A549 (cell line): ENCODE data around the gene STAB2. TPM values are rescaled to one million over a fixed set of nuclear protein-coding genes. Genes with fewer than 3 reads are reported as not detected.

Source experiments
- ATAC-seq, 2 experiments: fragments of 200-7000 bp in 1 of 2; fragments of >200 bp in 1 of 2; cut with Nextera tagmentation in 1 of 2; cut with Tn5 transposase in 1 of 2; 3 replicates each; pipeline versions ENCODE4 v1.8.0 to v1.9.1; 2018 to 2020; ENCODE audit warnings: mild to moderate bottlenecking in 1 of 2, moderate library complexity in 1 of 2
- CTCF ChIA-PET: fragments of 300-600 bp; sonication (Branson Sonifier 250); formaldehyde crosslinking; extraction: SDS; loops from one replicate; lab custom pipeline; 2021; ENCODE audit warnings: antibody characterized with exemption, inconsistent platforms; lab: Yijun Ruan, JAX
- POLR2A ChIA-PET: fragments of 350-600 bp; formaldehyde crosslinking; extraction: SDS; loops from one replicate; lab custom pipeline; 2021; ENCODE audit warnings: antibody characterized with exemption, inconsistent platforms; lab: Yijun Ruan, JAX
- DNase-seq, 2 experiments: peaks; one replicate each; pipeline versions ENCODE4 v3.0.0 to v3.0.0-alpha.2; 2011 to 2016; ENCODE audit warnings: low read depth in 1 of 2, low spot score in 1 of 2
- FAIRE-seq: peaks from 2 replicates; lab custom pipeline; 2011; peaks lifted over from hg19 to GRCh38; lab: Jason Lieb, UNC
- H3K27ac ChIP-seq, 2 experiments: fragments of >200 bp; sonication (Bioruptor Twin); formaldehyde crosslinking; 3 replicates each; pipeline ENCODE4 v1.5.1; 2016 to 2017
- H3K4me1 ChIP-seq: fragments of >200 bp; sonication (Bioruptor Twin); formaldehyde crosslinking; 3 replicates; pipeline ENCODE4 v1.6.1; 2016
- H3K4me2 ChIP-seq: fragments of >200 bp; sonication (Bioruptor Twin); formaldehyde crosslinking; 3 replicates; pipeline ENCODE4 v1.6.1; 2016
- H3K4me3 ChIP-seq: fragments of >200 bp; sonication (Bioruptor Twin); formaldehyde crosslinking; 3 replicates; pipeline ENCODE4 v1.5.1; 2016
- H3K9me3 ChIP-seq: fragments of >200 bp; sonication (Bioruptor Twin); formaldehyde crosslinking; 3 replicates; pipeline ENCODE4 v1.6.1; 2016
- CBX2 ChIP-seq: fragments of 200-600 bp; sonication (generic); IDR thresholded peaks from 2 replicates; pipeline ENCODE4 v1.6.1; 2016; ENCODE audit warnings: low read depth, mild to moderate bottlenecking, borderline replicate concordance
- CHD2 ChIP-seq: fragments of 150-350 bp; IDR thresholded peaks from 2 replicates; pipeline ENCODE4 v1.6.1; 2014; ENCODE audit warnings: low read length; ENCODE audit not compliant: partially characterized antibody
- EHF ChIP-seq: fragments of 250-450 bp; sonication (Bioruptor Pico); IDR thresholded peaks from 2 replicates; pipeline ENCODE4 v1.5.0; 2020; ENCODE audit warnings: mild to moderate bottlenecking
- EP300 ChIP-seq, 2 experiments: fragments of >200 bp; sonication (Bioruptor Twin); formaldehyde crosslinking; IDR thresholded peaks; 2 replicates in 1 of 2; 3 replicates in 1 of 2; pipeline ENCODE4 v1.6.1; 2016 to 2017
- NR3C1 ChIP-seq: fragments of >200 bp; sonication (Bioruptor Twin); formaldehyde crosslinking; IDR thresholded peaks from 3 replicates; pipeline ENCODE4 v1.6.1; 2017
- POLR2AphosphoS2 ChIP-seq: conservative IDR thresholded peaks from 2 replicates; pipeline ENCODE4 v1.6.1; 2012; ENCODE audit warnings: low read length, improper control_type of control experiment, inconsistent platforms
- RAD21 ChIP-seq, 2 experiments: fragments of >200 bp in 1 of 2; sonication (Bioruptor Twin) in 1 of 2; formaldehyde crosslinking in 1 of 2; IDR thresholded peaks in 1 of 2; conservative IDR thresholded peaks in 1 of 2; 2 replicates in 1 of 2; 3 replicates in 1 of 2; pipeline ENCODE4 v1.6.1; 2012 to 2018; ENCODE audit warnings: inconsistent platforms in 1 of 2
- RARB ChIP-seq: fragments of 250-450 bp; sonication (Bioruptor Pico); IDR thresholded peaks from 2 replicates; pipeline ENCODE4 v1.8.0; 2021; ENCODE audit warnings: mild to moderate bottlenecking, moderate library complexity
- RFX5 ChIP-seq: fragments of 450-650 bp; IDR thresholded peaks from 2 replicates; pipeline ENCODE4 v1.7.1; 2014; ENCODE audit warnings: antibody characterized with exemption, mild to moderate bottlenecking, moderate library complexity
- ZC3H11A ChIP-seq: fragments of 450-650 bp; IDR thresholded peaks from 2 replicates; pipeline ENCODE4 v1.6.1; 2014; ENCODE audit warnings: antibody characterized with exemption, mild to moderate bottlenecking
- ZNF302 ChIP-seq: fragments of 250-450 bp; sonication (Bioruptor Pico); IDR thresholded peaks from 2 replicates; pipeline ENCODE4 v1.9.0; 2021; ENCODE audit warnings: inconsistent platforms, mild to moderate bottlenecking, moderate library complexity
- ZSCAN20 ChIP-seq: fragments of 250-450 bp; sonication (Bioruptor Pico); IDR thresholded peaks from 2 replicates; pipeline ENCODE4 v1.8.0; 2022; ENCODE audit warnings: mild to moderate bottlenecking, moderate library complexity
- WGBS: methylation state at CpG from one replicate; pipeline ENCODE4 v1.1.6; 2017; ENCODE audit errors: missing lambda C conversion rate; 5-methylcytosine and 5-hydroxymethylcytosine counted together
- polyA plus RNA-seq, 4 experiments: library from polyadenylated mRNA; depleted of rRNA in 3 of 4; stranded (reverse); fragments of >200 nt; fragmentation: RNase III in 1 of 4; extraction: RNeasy Plus Mini Kit Qiagen cat#74134 plus additional on column Dnase treatment in 1 of 4; gene quantifications; 2 replicates in 3 of 4; 3 replicates in 1 of 4; pipeline ENCODE4 v1.2.3, GENCODE V29; 2011 to 2017
- TF ChIP-seq, protein P1 (sequence below): IDR thresholded peaks from 2 replicates; pipeline ENCODE4 v1.6.1; 2012
- TF ChIP-seq, protein P2 (sequence below): fragments of >200 bp; sonication (Bioruptor Twin); formaldehyde crosslinking; IDR thresholded peaks from 3 replicates; pipeline ENCODE4 v1.6.1; 2016

Gene STAB2
- polyA plus RNA-seq, 2 of the 4 experiments (the other 2 are of a cell fraction): not detected

DNA sequence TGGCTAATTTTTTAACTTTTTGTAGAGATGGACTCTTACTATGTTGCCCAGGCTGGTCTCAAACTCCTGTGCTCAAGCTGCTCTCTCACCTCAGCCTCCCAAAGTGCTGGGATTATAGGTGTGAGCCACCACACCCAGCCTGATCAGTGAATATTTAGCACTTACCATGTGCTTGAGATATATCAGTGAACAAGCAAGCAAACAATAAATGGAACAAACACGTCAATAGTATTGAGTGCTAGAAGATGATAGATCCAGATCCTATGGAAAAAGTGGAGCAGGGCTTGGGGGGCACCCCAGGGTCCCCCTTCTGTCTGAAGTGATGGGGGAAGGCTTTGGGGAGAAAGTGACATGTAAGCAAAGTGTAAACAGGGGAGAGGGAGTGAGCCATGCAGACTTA, 170.2 kb downstream of the STAB2 start:
- Histone ChIP-seq H3K9me3 (no peaks in the 10 kb centered on the region), H3K27ac (no peak overlapping the region), H3K4me3 (no peak overlapping the region), H3K4me2 (no peak overlapping the region), H3K4me1 (no peaks in the 10 kb centered on the region)
- CTCF ChIA-PET: no interaction called here
- no peak for TF ChIP-seq ZSCAN20 (CRISPR knock-in tag)
- FAIRE-seq: no peak
- WGBS: 89% methylated on average over 1 of the region's 1 CpG
- ATAC-seq: no peak
- POLR2A ChIA-PET: no interaction called here
- no peak for DNase-seq

DNA sequence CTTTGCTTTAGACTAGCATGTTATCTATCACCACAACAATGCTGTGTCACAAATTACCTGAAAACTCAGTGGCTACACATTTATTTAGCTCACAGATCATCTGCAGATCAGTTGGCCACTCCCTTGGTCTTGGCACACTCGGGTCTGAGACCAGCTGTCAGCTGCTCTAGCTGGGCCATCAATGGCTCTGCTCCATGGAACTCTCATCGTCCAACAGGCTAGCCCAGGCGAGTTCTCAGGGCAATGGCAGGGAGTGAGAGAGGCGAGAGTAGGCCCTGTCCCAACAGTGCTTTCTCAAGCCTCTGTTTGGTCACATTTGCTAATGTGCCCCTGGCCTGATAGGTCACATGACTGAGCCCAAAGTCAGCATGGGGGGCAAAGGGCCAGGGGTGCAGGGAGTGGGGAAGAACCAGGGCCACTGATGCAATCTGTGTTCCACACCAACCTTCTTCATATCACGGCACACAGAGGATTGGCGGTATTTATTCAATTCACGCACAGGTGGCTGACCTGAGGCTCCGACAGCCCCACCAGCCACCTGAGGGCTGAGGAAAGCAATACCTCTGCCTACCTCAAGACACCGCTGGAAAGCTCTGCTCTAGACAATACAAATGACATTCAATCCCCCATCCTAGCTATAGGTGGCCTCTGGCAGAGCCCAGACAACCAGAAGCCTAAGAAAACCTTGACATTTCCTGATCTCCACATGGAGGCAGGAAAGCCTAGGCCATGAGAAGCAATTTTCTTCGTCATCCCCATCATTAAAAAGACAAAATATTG, 171.4 kb downstream of the STAB2 start:
- WGBS: 90% methylated on average over 10 of the region's 10 CpGs
- FAIRE-seq (no peak), ATAC-seq (peak in 1 of 2 experiments; percentile 38; a peak in 2 of 6 replicates), DNase-seq (no peak)
- Histone ChIP-seq H3K9me3 (no peaks in the 10 kb centered on the region), H3K4me1 (no peaks in the 10 kb centered on the region), H3K27ac (0 out of 6 replicates have a peak overlapping the region, but pooled peaks of 1 of the 2 experiments have one; percentile 25), H3K4me3 (no peak overlapping the region), H3K4me2 (no peak overlapping the region)
- ChIA-PET POLR2A (no interaction called here), CTCF (interaction anchor here (0.9 to 1.5 kb wide), 3 partner anchors 112 to 351 kb away, joined by 3 to 5 read pairs (median 3); no protein-coding TSS in a partner anchor)
- TF ChIP-seq, protein P1, sequence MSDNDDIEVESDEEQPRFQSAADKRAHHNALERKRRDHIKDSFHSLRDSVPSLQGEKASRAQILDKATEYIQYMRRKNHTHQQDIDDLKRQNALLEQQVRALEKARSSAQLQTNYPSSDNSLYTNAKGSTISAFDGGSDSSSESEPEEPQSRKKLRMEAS: no peak
- TF ChIP-seq RAD21 (conservative IDR thresholded peaks at IDR 0.05 in 1 of 2, IDR thresholded peaks at IDR 0.05 in 1 of 2): 0 out of 5 replicates have a peak, but pooled peaks of 1 of the 2 experiments have one; percentile 7

DNA sequence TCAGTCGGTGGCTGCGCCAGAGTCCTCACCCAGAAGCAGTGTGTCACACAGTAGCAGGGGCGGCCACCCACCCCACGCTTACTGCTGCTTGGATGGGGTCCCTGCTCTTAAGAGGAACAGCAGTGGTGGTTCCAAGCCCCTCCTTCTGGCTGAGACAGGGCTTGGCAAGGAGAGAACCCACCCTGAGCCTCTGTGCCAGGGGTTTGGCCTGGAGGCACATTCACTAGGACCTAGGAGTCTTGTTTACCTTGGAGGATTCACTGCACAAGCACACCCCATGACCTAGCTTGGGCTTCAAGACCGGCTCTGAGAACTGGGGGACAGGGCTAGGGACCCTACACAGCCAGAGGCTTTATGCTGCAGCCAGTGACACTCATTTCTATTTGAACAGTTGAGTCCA, 175.4 kb downstream of the STAB2 start:
- ChIA-PET CTCF (interaction anchor here (0.8 to 2.7 kb wide), 5 partner anchors 8 to 194 kb away, joined by 3 to 15 read pairs (median 4); no protein-coding TSS in a partner anchor), POLR2A (no interaction called here)
- Histone ChIP-seq H3K27ac (no peak overlapping the region), H3K4me3 (no peak overlapping the region), H3K4me1 (no peaks in the 10 kb centered on the region), H3K4me2 (no peak overlapping the region), H3K9me3 (no peaks in the 10 kb centered on the region)
- no peak for DNase-seq
- WGBS: 77% methylated on average over 5 of the region's 5 CpGs
- FAIRE-seq: no peak
- TF ChIP-seq POLR2AphosphoS2 (no peak), EHF (CRISPR knock-in tag) (no peak), CBX2 (no peak), ZC3H11A (no peak)
- TF ChIP-seq, protein P1: no peak
- no peak; a peak in 1 of 6 replicates for ATAC-seq

DNA sequence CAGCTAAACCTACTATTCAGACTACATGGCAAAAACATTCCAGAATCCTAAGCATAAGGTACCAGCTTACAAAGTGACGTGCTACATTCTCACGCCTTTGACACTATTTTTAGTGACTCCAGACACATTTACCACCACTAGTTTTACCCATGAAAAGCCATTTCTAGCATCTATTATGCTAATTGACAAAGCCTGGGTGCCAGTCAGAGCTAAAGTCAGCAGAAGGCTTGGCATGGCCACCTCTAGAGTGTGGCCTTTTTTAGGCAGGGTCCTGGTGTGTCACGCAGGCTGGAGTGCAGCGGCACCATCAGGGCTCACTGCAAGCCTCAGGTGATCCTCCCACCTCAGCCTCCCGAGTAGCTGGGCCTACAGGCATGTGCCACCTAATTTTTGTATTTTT, 178.2 kb downstream of the STAB2 start:
- WGBS: 96% methylated on average over 5 of the region's 5 CpGs
- H3K9me3 ChIP-seq: no peaks in the 10 kb centered on the region
- TF ChIP-seq NR3C1 (no peak), ZSCAN20 (CRISPR knock-in tag) (no peak), EHF (CRISPR knock-in tag) (no peak), CHD2 (no peak)
- CTCF ChIA-PET: interaction anchor here (0.8 to 1.4 kb wide), 2 partner anchors 105 to 113 kb away, joined by 3 read pairs; no protein-coding TSS in a partner anchor
- FAIRE-seq (no peak), DNase-seq (no peak), ATAC-seq (no peak)
- POLR2A ChIA-PET: no interaction called here
- H3K27ac ChIP-seq: no peak overlapping the region
- no peaks in the 10 kb centered on the region for H3K4me1 ChIP-seq
- no peak overlapping the region for H3K4me2 ChIP-seq
- no peak overlapping the region for H3K4me3 ChIP-seq

DNA sequence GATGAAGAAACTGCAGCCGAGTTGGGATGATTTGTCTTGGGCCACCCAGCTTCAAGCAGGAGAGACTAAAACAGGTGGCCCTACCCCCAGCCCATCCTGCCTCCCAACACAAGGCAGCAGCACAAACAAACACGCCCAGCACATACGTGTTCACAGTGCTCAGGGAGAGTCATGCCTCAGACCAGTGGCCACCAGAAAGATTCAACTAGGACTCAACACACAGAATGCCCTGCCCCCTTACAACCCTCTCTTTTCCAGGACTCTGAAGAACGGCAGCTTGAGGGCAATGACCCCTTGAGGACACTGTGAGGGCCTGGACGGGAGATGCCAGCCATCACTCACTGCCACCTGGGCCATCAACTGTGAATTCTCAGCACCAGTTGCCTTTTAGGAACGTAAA, 179.0 kb downstream of the STAB2 start:
- TF ChIP-seq, protein P2, sequence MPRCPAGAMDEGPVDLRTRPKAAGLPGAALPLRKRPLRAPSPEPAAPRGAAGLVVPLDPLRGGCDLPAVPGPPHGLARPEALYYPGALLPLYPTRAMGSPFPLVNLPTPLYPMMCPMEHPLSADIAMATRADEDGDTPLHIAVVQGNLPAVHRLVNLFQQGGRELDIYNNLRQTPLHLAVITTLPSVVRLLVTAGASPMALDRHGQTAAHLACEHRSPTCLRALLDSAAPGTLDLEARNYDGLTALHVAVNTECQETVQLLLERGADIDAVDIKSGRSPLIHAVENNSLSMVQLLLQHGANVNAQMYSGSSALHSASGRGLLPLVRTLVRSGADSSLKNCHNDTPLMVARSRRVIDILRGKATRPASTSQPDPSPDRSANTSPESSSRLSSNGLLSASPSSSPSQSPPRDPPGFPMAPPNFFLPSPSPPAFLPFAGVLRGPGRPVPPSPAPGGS: no peak
- no peak for TF ChIP-seq EP300 (IDR thresholded peaks at IDR 0.05)
- TF ChIP-seq RFX5: no peak
- no peak for TF ChIP-seq ZNF302 (CRISPR knock-in tag)
- TF ChIP-seq RARB: no peak
- Histone ChIP-seq H3K27ac (no peak overlapping the region), H3K4me2 (no peak overlapping the region), H3K4me3 (no peak overlapping the region), H3K9me3 (no peaks in the 10 kb centered on the region), H3K4me1 (no peaks in the 10 kb centered on the region)
- WGBS: 97% methylated on average over 6 of the region's 6 CpGs
- ChIA-PET CTCF (interaction anchor here (0.8 kb wide), 1 partner anchor 104 kb away, joined by 3 read pairs; no protein-coding TSS in a partner anchor), POLR2A (no interaction called here)
- ATAC-seq (no peak), DNase-seq (no peak), FAIRE-seq (no peak)
